ENCODE data around the gene WWC1. TPM values are rescaled to one million over a fixed set of nuclear protein-coding genes. Genes with fewer than 3 reads are reported as not detected.

The WWC1 gene
- total RNA-seq, 1 donor from 2014 or later: 20.8 TPM

DNA sequence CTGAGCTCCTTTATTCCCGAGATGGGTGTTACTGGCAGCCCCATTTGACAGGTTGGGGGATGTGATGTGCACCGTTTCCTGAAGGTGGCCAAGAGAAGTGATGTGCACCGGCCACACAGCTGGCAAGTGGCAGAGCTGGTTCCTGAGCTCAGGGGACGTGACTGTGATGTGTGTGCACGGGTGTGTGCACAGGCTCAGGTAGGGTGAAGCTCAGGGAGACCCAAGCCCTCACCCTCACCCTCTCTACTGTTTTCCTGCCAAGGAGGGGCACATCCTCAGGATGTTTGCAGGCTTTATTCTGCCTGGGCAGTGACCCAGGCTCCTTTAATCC, 56.6 kb downstream of the WWC1 start:
- no peak for DNase-seq (ENCODE audit: low read depth)
- no peak for FAIRE-seq
- Histone ChIP-seq H3K27me3 (ENCODE audit: control insufficient read depth, insufficient read depth, low read length) (no peaks in the 10 kb centered on the region), H3K4me3 (ENCODE audit: low read depth, low read length) (no peak overlapping the region), H3K36me3 (ENCODE audit: control insufficient read depth, insufficient read depth, low read length) (peaks cover 2% of the 10 kb centered on the region)
- TF ChIP-seq, protein P1, sequence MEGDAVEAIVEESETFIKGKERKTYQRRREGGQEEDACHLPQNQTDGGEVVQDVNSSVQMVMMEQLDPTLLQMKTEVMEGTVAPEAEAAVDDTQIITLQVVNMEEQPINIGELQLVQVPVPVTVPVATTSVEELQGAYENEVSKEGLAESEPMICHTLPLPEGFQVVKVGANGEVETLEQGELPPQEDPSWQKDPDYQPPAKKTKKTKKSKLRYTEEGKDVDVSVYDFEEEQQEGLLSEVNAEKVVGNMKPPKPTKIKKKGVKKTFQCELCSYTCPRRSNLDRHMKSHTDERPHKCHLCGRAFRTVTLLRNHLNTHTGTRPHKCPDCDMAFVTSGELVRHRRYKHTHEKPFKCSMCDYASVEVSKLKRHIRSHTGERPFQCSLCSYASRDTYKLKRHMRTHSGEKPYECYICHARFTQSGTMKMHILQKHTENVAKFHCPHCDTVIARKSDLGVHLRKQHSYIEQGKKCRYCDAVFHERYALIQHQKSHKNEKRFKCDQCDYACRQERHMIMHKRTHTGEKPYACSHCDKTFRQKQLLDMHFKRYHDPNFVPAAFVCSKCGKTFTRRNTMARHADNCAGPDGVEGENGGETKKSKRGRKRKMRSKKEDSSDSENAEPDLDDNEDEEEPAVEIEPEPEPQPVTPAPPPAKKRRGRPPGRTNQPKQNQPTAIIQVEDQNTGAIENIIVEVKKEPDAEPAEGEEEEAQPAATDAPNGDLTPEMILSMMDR (IDR thresholded peaks at IDR 0.05; ENCODE audit: insufficient read depth, low read length, severe bottlenecking): no peak

DNA sequence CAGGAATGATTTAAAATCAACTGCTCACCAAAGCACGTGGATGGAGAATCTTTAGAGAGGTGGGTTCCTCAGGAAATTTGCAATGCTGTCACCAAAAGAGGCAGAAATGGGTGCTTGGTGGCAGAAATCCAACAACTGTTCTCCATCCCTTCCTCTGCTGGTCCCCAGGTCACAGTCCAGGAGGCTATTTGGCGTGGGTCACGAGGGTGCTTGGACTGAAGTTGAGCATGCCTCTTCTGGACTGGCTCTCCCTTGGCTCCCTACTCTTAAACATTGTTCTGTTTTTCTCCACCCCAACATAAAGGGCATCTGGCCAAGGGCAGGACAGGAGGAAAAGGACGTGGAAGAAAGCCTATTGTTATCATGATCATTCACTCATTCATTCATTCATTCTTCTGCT, 58.9 kb downstream of the WWC1 start:
- DNase-seq (ENCODE audit: low read depth) (no peak), FAIRE-seq (no peak)
- TF ChIP-seq, protein P1 (IDR thresholded peaks at IDR 0.05; ENCODE audit: insufficient read depth, low read length, severe bottlenecking): no peak
- Histone ChIP-seq H3K27me3 (ENCODE audit: control insufficient read depth, insufficient read depth, low read length) (no peaks in the 10 kb centered on the region), H3K4me3 (ENCODE audit: low read depth, low read length) (no peak overlapping the region), H3K36me3 (ENCODE audit: control insufficient read depth, insufficient read depth, low read length) (peaks cover 2% of the 10 kb centered on the region)

DNA sequence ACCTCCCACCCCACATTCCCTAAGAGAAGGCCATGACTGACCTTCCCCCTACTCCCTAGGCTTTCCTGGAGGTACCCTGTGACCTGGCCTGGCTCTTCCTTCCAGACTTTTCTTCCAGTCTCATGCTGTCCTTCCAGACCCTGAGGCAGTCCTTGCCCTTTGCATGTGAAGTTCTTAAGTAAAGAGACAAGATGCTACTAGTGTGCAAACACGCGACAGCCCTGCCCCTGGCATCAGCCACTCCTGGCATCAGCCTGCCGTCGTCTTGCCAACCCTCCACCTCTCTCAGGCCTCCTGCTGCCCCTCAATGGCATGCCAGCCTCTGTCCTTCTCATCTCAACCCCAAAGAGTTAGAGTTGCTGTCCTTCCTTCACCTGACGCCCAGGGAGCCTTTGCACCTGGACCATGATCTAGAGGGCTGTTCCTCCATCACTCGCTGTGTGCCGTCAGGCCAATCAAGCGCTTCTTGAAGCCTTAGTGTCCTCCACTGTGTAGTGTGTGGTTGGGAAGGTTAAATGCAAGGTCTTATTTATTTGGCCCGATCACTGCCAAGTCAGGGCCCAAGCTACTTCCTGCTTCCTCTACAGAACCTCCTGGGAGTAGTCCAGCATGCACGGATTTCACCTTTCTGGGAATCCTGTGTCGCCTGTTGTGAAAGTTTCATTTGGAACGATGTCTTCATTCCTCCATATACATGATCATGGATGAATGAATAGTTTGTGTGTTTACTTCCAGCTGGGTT, 61.9 kb downstream of the WWC1 start:
- Histone ChIP-seq H3K4me3 (ENCODE audit: low read depth, low read length) (no peak overlapping the region), H3K36me3 (ENCODE audit: control insufficient read depth, insufficient read depth, low read length) (peaks cover 2% of the 10 kb centered on the region), H3K27me3 (ENCODE audit: control insufficient read depth, insufficient read depth, low read length) (no peaks in the 10 kb centered on the region)
- TF ChIP-seq, protein P1 (IDR thresholded peaks at IDR 0.05; ENCODE audit: insufficient read depth, low read length, severe bottlenecking): no peak
- DNase-seq (ENCODE audit: low read depth): peak; percentile 23
- peak; percentile 7 for FAIRE-seq

DNA sequence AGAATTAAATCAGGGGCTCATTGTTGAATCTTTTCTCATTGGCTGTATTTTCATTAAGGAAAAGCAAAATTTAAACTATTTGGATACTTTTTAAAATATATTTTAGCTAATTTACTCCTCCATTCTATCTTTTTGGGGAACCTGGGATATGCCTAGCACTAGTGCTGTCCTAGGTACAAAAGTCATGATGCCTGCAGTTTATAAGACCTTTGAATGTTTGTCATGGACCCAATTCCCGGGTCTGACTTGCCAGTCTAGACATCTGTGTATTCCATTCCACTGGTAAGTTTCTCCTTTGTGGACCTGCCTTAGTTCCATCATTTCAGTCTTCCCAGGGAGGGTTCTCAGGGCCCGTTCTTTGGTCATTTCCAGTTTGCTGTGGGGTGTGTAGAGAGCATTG, 63.0 kb downstream of the WWC1 start:
- TF ChIP-seq, protein P1 (IDR thresholded peaks at IDR 0.05; ENCODE audit: insufficient read depth, low read length, severe bottlenecking): no peak
- FAIRE-seq (no peak), DNase-seq (ENCODE audit: low read depth) (no peak)
- H3K36me3 ChIP-seq (ENCODE audit: control insufficient read depth, insufficient read depth, low read length): no peaks in the 10 kb centered on the region
- H3K4me3 ChIP-seq (ENCODE audit: low read depth, low read length): no peak overlapping the region
- no peaks in the 10 kb centered on the region for H3K27me3 ChIP-seq (ENCODE audit: control insufficient read depth, insufficient read depth, low read length)

DNA sequence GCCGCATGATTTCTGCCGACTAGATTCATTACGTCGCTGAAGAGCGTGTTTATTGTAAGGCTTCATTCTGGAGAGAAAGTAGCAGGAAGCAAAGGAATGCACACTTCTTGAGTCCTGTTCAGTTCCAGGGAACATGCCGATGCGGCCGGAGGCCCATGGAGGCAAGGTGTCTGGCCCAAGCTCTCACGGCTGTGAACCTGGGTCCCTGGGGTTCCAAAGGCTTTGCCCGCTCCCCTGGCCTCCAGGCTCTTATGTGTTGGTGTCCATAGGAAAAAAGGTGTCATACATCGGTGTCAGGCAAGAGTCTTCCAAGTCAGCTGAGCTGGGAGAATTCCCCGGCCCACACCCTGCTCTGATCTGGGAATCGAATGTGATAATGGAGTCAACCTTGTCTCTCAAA, 64.7 kb downstream of the WWC1 start:
- Histone ChIP-seq H3K36me3 (ENCODE audit: control insufficient read depth, insufficient read depth, low read length) (no peaks in the 10 kb centered on the region), H3K4me3 (ENCODE audit: low read depth, low read length) (no peak overlapping the region), H3K27me3 (ENCODE audit: control insufficient read depth, insufficient read depth, low read length) (no peaks in the 10 kb centered on the region)
- TF ChIP-seq, protein P1 (IDR thresholded peaks at IDR 0.05; ENCODE audit: insufficient read depth, low read length, severe bottlenecking): no peak
- FAIRE-seq (no peak), DNase-seq (ENCODE audit: low read depth) (no peak)

DNA sequence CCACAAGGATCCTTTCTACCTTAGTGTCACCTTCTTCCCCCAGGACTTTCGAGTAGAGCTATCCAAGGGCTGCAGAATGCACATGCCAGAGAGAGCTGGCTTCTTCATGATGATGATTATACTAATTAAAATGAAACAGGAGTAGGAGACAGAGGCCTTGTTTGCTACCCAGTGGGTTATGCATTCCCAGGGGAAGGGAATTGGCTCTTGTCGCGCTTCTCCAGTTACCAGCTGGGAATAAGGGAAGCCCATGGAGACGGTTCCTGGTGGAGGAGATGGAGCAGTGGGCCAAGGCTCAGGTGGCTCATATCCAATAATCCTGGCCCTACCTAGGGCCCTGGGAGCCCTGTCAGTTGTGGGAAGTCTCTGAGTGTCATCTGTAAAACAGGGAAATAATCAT, 65.1 kb downstream of the WWC1 start:
- DNase-seq (ENCODE audit: low read depth) (no peak), FAIRE-seq (no peak)
- TF ChIP-seq, protein P1 (IDR thresholded peaks at IDR 0.05; ENCODE audit: insufficient read depth, low read length, severe bottlenecking): no peak
- Histone ChIP-seq H3K36me3 (ENCODE audit: control insufficient read depth, insufficient read depth, low read length) (no peaks in the 10 kb centered on the region), H3K27me3 (ENCODE audit: control insufficient read depth, insufficient read depth, low read length) (no peaks in the 10 kb centered on the region), H3K4me3 (ENCODE audit: low read depth, low read length) (no peak overlapping the region)

All from bronchial epithelial cell (primary cell).